BE2C (cell line): ENCODE data around the gene CYP4Z1. TPM values are rescaled to one million over a fixed set of nuclear protein-coding genes. Genes with fewer than 3 reads are reported as not detected.

ENCODE experiments used
- DNase-seq: peaks from one replicate; pipeline ENCODE4 v3.0.0-alpha.2; 2020
- H3K27me3 ChIP-seq: fragments of 250-450 bp; sonication (Bioruptor Pico); 2 replicates; pipeline ENCODE4 v1.5.1; 2020; ENCODE audit warnings: mild to moderate bottlenecking
- H3K36me3 ChIP-seq: fragments of 250-450 bp; sonication (Bioruptor Pico); 2 replicates; pipeline ENCODE4 v1.5.1; 2020; ENCODE audit warnings: mild to moderate bottlenecking
- H3K4me1 ChIP-seq: fragments of 250-450 bp; sonication (Bioruptor Pico); 2 replicates; pipeline ENCODE4 v1.5.1; 2020
- H3K4me3 ChIP-seq: 2 replicates; pipeline ENCODE4 v1.5.1; 2011; ENCODE audit warnings: low read depth, low read length
- H3K9me3 ChIP-seq: fragments of 250-450 bp; sonication (Bioruptor Pico); 2 replicates; pipeline ENCODE4 v1.5.1; 2020
- polyA plus RNA-seq: library from polyadenylated mRNA; unstranded; fragments of >200 nt; gene quantifications from one replicate; pipeline ENCODE4 v1.2.1, GENCODE V29; 2012; ENCODE audit warnings: low read depth, missing spikeins; ENCODE audit not compliant: insufficient read length, insufficient read depth
- TF ChIP-seq, protein P1 (sequence below): IDR thresholded peaks from 2 replicates; pipeline ENCODE4 v1.5.1; 2012; ENCODE audit warnings: mild to moderate bottlenecking, low read depth, low read length

CYP4Z1 gene, protein sequence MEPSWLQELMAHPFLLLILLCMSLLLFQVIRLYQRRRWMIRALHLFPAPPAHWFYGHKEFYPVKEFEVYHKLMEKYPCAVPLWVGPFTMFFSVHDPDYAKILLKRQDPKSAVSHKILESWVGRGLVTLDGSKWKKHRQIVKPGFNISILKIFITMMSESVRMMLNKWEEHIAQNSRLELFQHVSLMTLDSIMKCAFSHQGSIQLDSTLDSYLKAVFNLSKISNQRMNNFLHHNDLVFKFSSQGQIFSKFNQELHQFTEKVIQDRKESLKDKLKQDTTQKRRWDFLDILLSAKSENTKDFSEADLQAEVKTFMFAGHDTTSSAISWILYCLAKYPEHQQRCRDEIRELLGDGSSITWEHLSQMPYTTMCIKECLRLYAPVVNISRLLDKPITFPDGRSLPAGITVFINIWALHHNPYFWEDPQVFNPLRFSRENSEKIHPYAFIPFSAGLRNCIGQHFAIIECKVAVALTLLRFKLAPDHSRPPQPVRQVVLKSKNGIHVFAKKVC
- polyA plus RNA-seq: not detected

DNA sequence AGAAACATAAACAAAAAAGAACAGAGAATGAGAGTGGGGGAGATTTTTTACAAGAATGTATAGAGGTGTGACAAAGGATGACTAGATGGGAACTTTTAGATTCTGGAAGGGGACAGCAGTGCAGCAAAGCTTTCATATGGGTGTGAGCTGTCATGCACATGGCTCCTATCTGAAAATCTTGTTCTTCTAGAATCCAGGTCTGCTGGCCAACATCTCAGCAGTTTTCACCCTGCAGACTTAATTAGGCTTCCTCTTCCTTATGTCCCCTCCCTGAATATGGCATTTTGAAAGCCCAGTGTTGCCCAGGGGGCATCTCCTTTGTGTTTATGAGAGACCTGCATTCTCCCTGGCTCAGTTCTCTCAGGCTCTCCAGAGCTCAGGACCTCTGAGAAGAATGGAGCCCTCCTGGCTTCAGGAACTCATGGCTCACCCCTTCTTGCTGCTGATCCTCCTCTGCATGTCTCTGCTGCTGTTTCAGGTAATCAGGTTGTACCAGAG lies at the start of gene CYP4Z1:
TSS of gene CYP4Z1 (plus strand) at position 135 of the 498 bp plus-strand sequence. CDS start at position 395, 260 bp downstream.
- no peaks in the 10 kb centered on the region for H3K27me3 ChIP-seq
- no peak for DNase-seq
- no peaks in the 10 kb centered on the region for H3K4me1 ChIP-seq
- TF ChIP-seq, protein P1, sequence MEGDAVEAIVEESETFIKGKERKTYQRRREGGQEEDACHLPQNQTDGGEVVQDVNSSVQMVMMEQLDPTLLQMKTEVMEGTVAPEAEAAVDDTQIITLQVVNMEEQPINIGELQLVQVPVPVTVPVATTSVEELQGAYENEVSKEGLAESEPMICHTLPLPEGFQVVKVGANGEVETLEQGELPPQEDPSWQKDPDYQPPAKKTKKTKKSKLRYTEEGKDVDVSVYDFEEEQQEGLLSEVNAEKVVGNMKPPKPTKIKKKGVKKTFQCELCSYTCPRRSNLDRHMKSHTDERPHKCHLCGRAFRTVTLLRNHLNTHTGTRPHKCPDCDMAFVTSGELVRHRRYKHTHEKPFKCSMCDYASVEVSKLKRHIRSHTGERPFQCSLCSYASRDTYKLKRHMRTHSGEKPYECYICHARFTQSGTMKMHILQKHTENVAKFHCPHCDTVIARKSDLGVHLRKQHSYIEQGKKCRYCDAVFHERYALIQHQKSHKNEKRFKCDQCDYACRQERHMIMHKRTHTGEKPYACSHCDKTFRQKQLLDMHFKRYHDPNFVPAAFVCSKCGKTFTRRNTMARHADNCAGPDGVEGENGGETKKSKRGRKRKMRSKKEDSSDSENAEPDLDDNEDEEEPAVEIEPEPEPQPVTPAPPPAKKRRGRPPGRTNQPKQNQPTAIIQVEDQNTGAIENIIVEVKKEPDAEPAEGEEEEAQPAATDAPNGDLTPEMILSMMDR: no peak
- H3K4me3 ChIP-seq: no peak within 1 kb of the TSS
- H3K36me3 ChIP-seq: no peaks in the 10 kb centered on the region
- no peaks in the 10 kb centered on the region for H3K9me3 ChIP-seq

DNA sequence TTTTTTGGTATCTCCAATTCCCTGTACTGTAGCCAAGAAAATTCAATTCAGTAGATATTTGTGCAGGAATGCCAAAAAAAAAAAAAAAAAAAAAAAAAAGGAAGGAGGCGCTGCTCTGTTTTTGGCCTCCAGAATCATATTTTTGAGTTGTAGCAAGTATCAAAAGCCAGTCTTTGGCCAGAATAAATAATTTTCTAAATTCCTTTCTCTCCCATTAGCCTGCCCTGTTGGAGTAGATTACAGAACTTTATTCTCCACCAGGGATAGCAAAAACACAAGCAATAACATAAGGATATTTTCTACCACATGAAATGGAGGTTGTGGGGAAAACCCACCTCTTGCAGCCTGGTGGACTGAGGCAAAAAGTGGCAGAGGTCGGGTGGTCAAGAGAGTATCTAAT lies 46.0 kb upstream of the CYP4Z1 start:
- no peak overlapping the region for H3K4me3 ChIP-seq
- peaks cover 8% of the 10 kb centered on the region for H3K27me3 ChIP-seq
- TF ChIP-seq, protein P1: no peak
- H3K36me3 ChIP-seq: no peaks in the 10 kb centered on the region
- no peak for DNase-seq
- H3K4me1 ChIP-seq: no peaks in the 10 kb centered on the region
- H3K9me3 ChIP-seq: no peaks in the 10 kb centered on the region

DNA sequence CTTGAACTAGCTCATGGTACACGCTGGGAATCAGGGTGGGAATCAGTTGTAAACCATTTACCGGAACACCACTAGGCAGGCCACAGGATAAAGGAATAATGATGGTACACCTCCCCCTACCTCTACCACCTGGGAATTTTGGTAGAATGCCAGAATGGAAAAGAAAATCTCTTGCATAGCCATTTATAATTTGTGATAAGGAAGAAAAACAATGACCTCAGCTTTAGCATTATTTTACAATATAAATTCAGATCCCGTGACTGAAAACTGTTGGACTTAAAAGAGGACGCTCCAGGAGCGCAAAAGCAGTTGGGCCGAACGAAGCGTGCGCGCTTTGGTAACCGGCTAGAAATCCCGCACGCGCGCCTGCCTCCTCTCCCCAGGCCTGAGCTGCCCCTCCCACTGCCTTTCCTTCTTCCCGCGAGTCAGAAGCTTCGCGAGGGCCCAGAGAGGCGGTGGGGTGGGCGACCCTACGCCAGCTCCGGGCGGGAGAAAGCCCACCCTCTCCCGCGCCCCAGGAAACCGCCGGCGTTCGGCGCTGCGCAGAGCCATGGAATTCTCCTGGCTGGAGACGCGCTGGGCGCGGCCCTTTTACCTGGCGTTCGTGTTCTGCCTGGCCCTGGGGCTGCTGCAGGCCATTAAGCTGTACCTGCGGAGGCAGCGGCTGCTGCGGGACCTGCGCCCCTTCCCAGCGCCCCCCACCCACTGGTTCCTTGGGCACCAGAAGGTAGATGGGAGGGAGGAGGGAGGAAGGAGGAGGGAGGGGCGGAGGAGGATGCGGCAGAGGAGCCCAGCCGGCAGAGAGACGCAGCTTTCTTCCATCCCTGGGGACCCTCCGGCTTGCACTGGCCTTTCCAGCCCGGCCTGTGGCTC lies 43.5 kb upstream of the CYP4Z1 start, which contains the start of gene CYP4X1:
TSS of gene CYP4X1 (plus strand) at position 402 of the 873 bp plus-strand sequence. CDS start at position 551, 149 bp downstream.
- no peak within 1 kb of the TSS for H3K4me3 ChIP-seq

DNA sequence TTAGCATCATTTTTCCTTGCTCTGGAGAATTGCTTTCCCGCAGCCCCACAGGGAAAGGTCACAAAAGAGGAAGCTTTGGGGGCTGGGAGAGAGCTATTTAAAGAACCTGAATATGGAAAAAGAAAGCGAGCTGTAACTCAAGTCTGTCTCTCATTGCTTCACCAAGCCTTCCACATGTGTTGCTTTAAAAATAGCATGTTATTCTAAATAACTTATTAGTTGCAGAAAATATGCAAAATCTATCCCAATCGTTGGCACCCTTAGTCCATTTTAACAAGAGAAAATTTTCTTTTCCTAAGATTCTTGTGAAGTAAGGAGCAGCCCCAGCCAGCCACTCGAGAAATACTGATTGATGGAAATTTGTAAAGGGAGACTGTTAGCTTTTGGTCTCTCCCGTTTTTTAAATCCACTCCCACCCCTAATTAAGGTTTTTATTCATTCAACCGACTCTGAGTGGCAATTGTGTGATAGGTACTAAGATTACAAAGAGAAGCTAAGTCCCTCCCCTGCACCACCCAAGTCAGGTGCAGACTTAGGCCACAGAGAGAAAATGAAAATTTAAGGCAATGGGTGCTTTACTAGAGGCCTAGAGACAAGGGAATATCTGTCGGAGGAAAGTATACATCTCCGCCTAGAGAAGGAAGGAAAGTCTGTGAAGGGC lies 42.8 kb upstream of the CYP4Z1 start:
- Histone ChIP-seq H3K36me3 (no peaks in the 10 kb centered on the region), H3K4me1 (no peaks in the 10 kb centered on the region), H3K27me3 (peaks cover 8% of the 10 kb centered on the region), H3K4me3 (no peak overlapping the region), H3K9me3 (no peaks in the 10 kb centered on the region)
- DNase-seq: no peak
- TF ChIP-seq, protein P1: no peak

More for the DNA sequence above, 43.5 kb upstream of the CYP4Z1 start, which contains the start of gene CYP4X1:
- TF ChIP-seq, protein P1: no peak
- DNase-seq: no peak
- Histone ChIP-seq H3K27me3 (peaks cover 8% of the 10 kb centered on the region), H3K36me3 (no peaks in the 10 kb centered on the region), H3K9me3 (no peaks in the 10 kb centered on the region), H3K4me1 (no peaks in the 10 kb centered on the region)

DNA sequence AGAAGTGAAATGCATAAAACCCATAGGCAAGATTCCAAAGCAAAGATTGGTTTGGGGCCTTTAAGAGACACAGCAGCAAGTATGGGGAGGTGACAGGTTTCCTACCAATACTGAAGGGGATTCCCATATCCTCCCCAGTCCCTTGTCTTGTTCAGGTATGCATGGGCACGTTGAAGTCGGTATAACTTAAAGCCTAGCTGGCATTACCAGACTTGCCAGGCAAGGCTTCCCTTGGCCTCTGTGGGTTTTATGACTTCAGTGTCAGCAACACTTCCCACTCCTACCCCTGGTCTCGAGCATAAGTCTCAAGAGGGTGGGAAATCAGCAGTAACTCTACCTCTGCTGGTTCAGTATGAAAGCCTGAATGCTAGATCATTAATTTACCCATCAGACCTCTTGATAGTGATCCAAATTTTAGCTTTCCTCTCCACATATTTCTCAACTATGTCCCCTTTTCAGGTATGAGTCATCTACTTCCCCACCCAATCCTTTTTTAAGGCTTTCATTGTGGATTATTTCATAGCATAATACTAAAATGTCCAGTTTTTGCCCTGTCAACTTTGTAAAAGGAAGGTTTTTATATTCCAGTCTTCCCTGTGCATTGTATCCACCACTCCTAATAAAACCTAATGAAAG lies 36.7 kb upstream of the CYP4Z1 start:
- TF ChIP-seq, protein P1: no peak
- Histone ChIP-seq H3K4me3 (no peak overlapping the region), H3K27me3 (no peaks in the 10 kb centered on the region), H3K4me1 (no peaks in the 10 kb centered on the region), H3K36me3 (no peaks in the 10 kb centered on the region), H3K9me3 (no peaks in the 10 kb centered on the region)
- DNase-seq: no peak
